HuH-7.5 (cell line): ENCODE results near the gene KCNJ12.
"Not testable (repeated sequence)": the region's sequence is repeated elsewhere in the genome, so short reads cannot be mapped to it uniquely, and the experiment has no call there.

Experiments
- DNase-seq: peaks from one replicate; pipeline ENCODE4 v3.0.0; 2011; ENCODE audit warnings: low spot score

KCNJ12 gene

GRCh38 chr17:21349358-21350050 is 26.7 kb upstream of the KCNJ12 start:
- not testable (repeated sequence) for DNase-seq

- DNase-seq: not testable (repeated sequence)
These were observed 25.7 kb upstream of the KCNJ12 start for GRCh38 chr17:21350495-21350894.

- no peak for DNase-seq
These were observed 24.6 kb upstream of the KCNJ12 start for GRCh38 chr17:21351366-21352065.

GRCh38 chr17:21352221-21352980 is 23.8 kb upstream of the KCNJ12 start:
- no peak for DNase-seq

- DNase-seq: no peak
These were observed 23.2 kb upstream of the KCNJ12 start for GRCh38 chr17:21352981-21353265.

GRCh38 chr17:21353326-21354010 is 22.7 kb upstream of the KCNJ12 start:
- no peak for DNase-seq

GRCh38 chr17:21354796-21355385 is 21.3 kb upstream of the KCNJ12 start:
- DNase-seq: no peak

GRCh38 chr17:21355586-21355985 is 20.6 kb upstream of the KCNJ12 start:
- no peak for DNase-seq

GRCh38 chr17:21356537-21357127 is 19.5 kb upstream of the KCNJ12 start:
- no peak for DNase-seq

GRCh38 chr17:21357281-21357680 is 18.9 kb upstream of the KCNJ12 start:
- no peak for DNase-seq

- DNase-seq: no peak
These were observed 18.2 kb upstream of the KCNJ12 start for GRCh38 chr17:21357696-21358656.

GRCh38 chr17:21358682-21359482 is 17.3 kb upstream of the KCNJ12 start:
- no peak for DNase-seq

- DNase-seq: no peak
These were observed 16.7 kb upstream of the KCNJ12 start for GRCh38 chr17:21359483-21359840.

- DNase-seq: no peak
These were observed 16.1 kb upstream of the KCNJ12 start for GRCh38 chr17:21360048-21360447.

- no peak for DNase-seq
These were observed 14.9 kb upstream of the KCNJ12 start for GRCh38 chr17:21361020-21361809.

GRCh38 chr17:21362331-21362931 is 13.7 kb upstream of the KCNJ12 start:
- DNase-seq: no peak

- no peak for DNase-seq
These were observed 12.1 kb upstream of the KCNJ12 start for GRCh38 chr17:21363776-21364642.

GRCh38 chr17:21365016-21365415 is 11.1 kb upstream of the KCNJ12 start:
- DNase-seq: no peak
